Hepatocyte (in vitro differentiated cells): ENCODE data around the gene EPB41L1. TPM values are rescaled to one million over a fixed set of nuclear protein-coding genes. Genes with fewer than 3 reads are reported as not detected.

ENCODE experiments used
- DNase-seq: peaks from one replicate; pipeline ENCODE4 v3.0.0-alpha.2; 2016; ENCODE audit warnings: low spot score
- H2AFZ ChIP-seq: fragments of 200-600 bp; sonication (generic); 2 replicates; pipeline ENCODE4 v1.6.0; 2016; ENCODE audit warnings: antibody characterized with exemption, mild to moderate bottlenecking
- H3K27ac ChIP-seq: fragments of 200-600 bp; sonication (generic); 2 replicates; pipeline ENCODE4 v1.5.1; 2016; ENCODE audit warnings: mild to moderate bottlenecking
- H3K27me3 ChIP-seq: fragments of 200-600 bp; sonication (generic); 2 replicates; pipeline ENCODE4 v1.6.1; 2016
- H3K36me3 ChIP-seq: fragments of 200-600 bp; sonication (generic); replicated peaks from 2 replicates; pipeline ENCODE4 v1.5.1; 2016; ENCODE audit warnings: low read depth; ENCODE audit not compliant: insufficient read depth
- H3K4me1 ChIP-seq: fragments of 200-600 bp; sonication (generic); 2 replicates; pipeline ENCODE4 v1.5.1; 2016; ENCODE audit warnings: mild to moderate bottlenecking, moderate library complexity; ENCODE audit not compliant: insufficient read depth
- H3K4me2 ChIP-seq: fragments of 200-600 bp; sonication (generic); 2 replicates; pipeline ENCODE4 v1.6.0; 2016
- H3K4me3 ChIP-seq: fragments of 200-600 bp; sonication (generic); 2 replicates; pipeline ENCODE4 v1.5.1; 2016; ENCODE audit warnings: mild to moderate bottlenecking
- H3K79me2 ChIP-seq: fragments of 200-600 bp; sonication (generic); 2 replicates; pipeline ENCODE4 v1.6.0; 2017; ENCODE audit warnings: mild to moderate bottlenecking
- H3K9me2 ChIP-seq: fragments of 200-600 bp; sonication (generic); replicated peaks from 2 replicates; pipeline ENCODE4 v1.6.0; 2017; ENCODE audit warnings: mild to moderate bottlenecking; ENCODE audit not compliant: insufficient read depth
- H3K9me3 ChIP-seq: fragments of 200-600 bp; sonication (generic); 2 replicates; pipeline ENCODE4 v1.5.1; 2016; ENCODE audit warnings: low read depth, mild to moderate bottlenecking
- H4K20me1 ChIP-seq: fragments of 200-600 bp; sonication (generic); 2 replicates; pipeline ENCODE4 v1.6.0; 2016; ENCODE audit warnings: mild to moderate bottlenecking; ENCODE audit not compliant: insufficient read depth, poor library complexity, severe bottlenecking
- CTCF ChIP-seq: fragments of 200-600 bp; sonication (generic); IDR thresholded peaks from 2 replicates; pipeline ENCODE4 v1.5.1; 2016; ENCODE audit warnings: antibody characterized with exemption, mild to moderate bottlenecking; ENCODE audit not compliant: poor library complexity
- EZH2 ChIP-seq: fragments of 200-600 bp; sonication (generic); IDR thresholded peaks from 2 replicates; pipeline ENCODE4 v1.6.1; 2016; ENCODE audit warnings: antibody characterized with exemption, mild to moderate bottlenecking, borderline replicate concordance
- EZH2phosphoT487 ChIP-seq: fragments of 200-600 bp; sonication (generic); IDR thresholded peaks from one replicate; pipeline ENCODE4 v1.6.1; 2018; ENCODE audit warnings: antibody characterized with exemption, mild to moderate bottlenecking, low read depth, moderate library complexity; ENCODE audit not compliant: unreplicated experiment, severe bottlenecking
- WGBS: methylation state at CpG from one replicate; pipeline ENCODE4 v1.1.6; 2016; ENCODE audit warnings: low lambda C conversion rate; ENCODE audit errors: missing lambda C conversion rate; 5-methylcytosine and 5-hydroxymethylcytosine counted together
- polyA plus RNA-seq: library from polyadenylated mRNA; unstranded; fragments of >200 nt; fragmentation: Nextera tagmentation; extraction: Ambion mirVana; gene quantifications from 2 replicates; pipeline ENCODE4 v1.2.1, GENCODE V29; 2016
- total RNA-seq: library from RNA; depleted of rRNA; stranded (reverse); fragments of >200 nt; gene quantifications from 2 replicates; pipeline ENCODE4 v1.2.3, GENCODE V29; 2014

Gene EPB41L1
- total and polyA plus RNA-seq, 2 experiments from 2014 or later = 25.2 to 36.4 TPM

DNA sequence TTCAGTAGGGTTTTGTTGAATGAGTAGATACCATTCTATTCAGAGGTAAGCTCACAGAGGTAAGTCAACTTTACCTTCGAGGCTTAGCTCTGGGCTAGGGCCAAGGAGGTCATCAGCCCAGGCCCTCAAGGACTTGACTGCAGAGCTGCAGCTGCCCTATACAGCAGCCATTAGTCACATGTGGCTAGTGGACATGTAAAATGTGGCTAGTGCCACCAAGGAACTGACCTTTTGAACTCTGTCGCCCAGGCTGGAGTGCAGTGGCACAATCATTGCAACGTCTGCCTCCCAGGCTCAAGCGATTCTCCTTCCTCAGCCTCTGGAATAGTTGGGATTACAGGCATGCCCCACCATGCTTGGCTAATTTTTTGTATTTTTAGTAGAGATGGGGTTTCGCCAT is 47.9 kb upstream of the EPB41L1 start:
- no peaks in the 10 kb centered on the region for H3K9me3 ChIP-seq
- H3K9me2 ChIP-seq = no peaks in the 10 kb centered on the region
- H3K27ac ChIP-seq = no peak overlapping the region
- no peaks in the 10 kb centered on the region for H4K20me1 ChIP-seq
- DNase-seq = no peak
- no peak overlapping the region for H3K4me2 ChIP-seq
- no peaks in the 10 kb centered on the region for H3K36me3 ChIP-seq
- no peak overlapping the region for H3K4me3 ChIP-seq
- peaks cover 6% of the 10 kb centered on the region for H3K79me2 ChIP-seq
- 85% methylated on average over 5 of the region's 5 CpGs for WGBS
- H3K4me1 ChIP-seq = peaks cover 17% of the 10 kb centered on the region
- H3K27me3 ChIP-seq = no peaks in the 10 kb centered on the region
- H2AFZ ChIP-seq = no peak overlapping the region
- TF ChIP-seq EZH2 = no peak
- no peak for TF ChIP-seq EZH2phosphoT487
- TF ChIP-seq CTCF = no peak

DNA sequence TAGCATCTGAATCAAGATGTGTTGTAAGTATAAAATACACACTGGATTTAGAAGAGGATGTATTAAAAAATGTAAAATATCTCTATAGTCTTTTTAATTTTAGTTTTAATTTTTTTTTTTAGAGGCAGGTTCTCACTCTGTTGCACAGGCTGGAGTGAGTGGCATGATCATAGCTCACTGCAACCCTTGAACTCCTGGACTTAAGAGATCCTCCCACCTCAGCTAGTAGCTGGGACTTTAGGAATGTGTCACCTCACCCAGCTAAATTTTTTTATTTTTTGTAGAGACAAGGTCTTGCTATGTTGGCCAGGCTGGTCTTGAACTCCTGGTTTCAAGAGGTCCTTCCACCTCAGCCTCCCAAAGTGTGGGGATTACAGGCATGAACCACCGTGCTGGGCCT is 46.7 kb upstream of the EPB41L1 start:
- no peak overlapping the region for H2AFZ ChIP-seq
- 85% methylated on average over 1 of the region's 1 CpG for WGBS
- DNase-seq = no peak
- H3K4me1 ChIP-seq = peaks cover 17% of the 10 kb centered on the region
- TF ChIP-seq EZH2 (no peak), EZH2phosphoT487 (no peak), CTCF (no peak)
- H3K79me2 ChIP-seq = peaks cover 3% of the 10 kb centered on the region
- no peak overlapping the region for H3K27ac ChIP-seq
- no peak overlapping the region for H3K4me2 ChIP-seq
- no peaks in the 10 kb centered on the region for H3K36me3 ChIP-seq
- no peaks in the 10 kb centered on the region for H3K9me2 ChIP-seq
- H3K4me3 ChIP-seq = no peak overlapping the region
- no peaks in the 10 kb centered on the region for H4K20me1 ChIP-seq
- H3K9me3 ChIP-seq = no peaks in the 10 kb centered on the region
- no peaks in the 10 kb centered on the region for H3K27me3 ChIP-seq

GRCh38 chr20:36109251-36109947 is 45.1 kb upstream of the EPB41L1 start:
- DNase-seq = no peak
- WGBS = 92% methylated on average over 6 of the region's 6 CpGs
- Histone ChIP-seq H3K4me3 (no peak overlapping the region), H3K9me3 (no peaks in the 10 kb centered on the region), H3K36me3 (no peaks in the 10 kb centered on the region), H3K4me1 (peaks cover 13% of the 10 kb centered on the region), H2AFZ (no peak overlapping the region), H3K4me2 (no peak overlapping the region), H3K27me3 (no peaks in the 10 kb centered on the region), H3K9me2 (no peaks in the 10 kb centered on the region), H3K27ac (no peak overlapping the region), H4K20me1 (no peaks in the 10 kb centered on the region), H3K79me2 (no peaks in the 10 kb centered on the region)
- TF ChIP-seq EZH2 (no peak), EZH2phosphoT487 (no peak), CTCF (no peak)

GRCh38 chr20:36110994-36111393 is 43.5 kb upstream of the EPB41L1 start:
- H3K27ac ChIP-seq = peak overlapping the region; percentile 40
- no peaks in the 10 kb centered on the region for H3K9me3 ChIP-seq
- TF ChIP-seq EZH2phosphoT487 (no peak), EZH2 (no peak), CTCF (no peak)
- no peak for DNase-seq
- no peaks in the 10 kb centered on the region for H4K20me1 ChIP-seq
- no peaks in the 10 kb centered on the region for H3K9me2 ChIP-seq
- no peak overlapping the region for H2AFZ ChIP-seq
- H3K27me3 ChIP-seq = no peaks in the 10 kb centered on the region
- H3K4me3 ChIP-seq = no peak overlapping the region
- H3K4me2 ChIP-seq = no peak overlapping the region
- H3K79me2 ChIP-seq = no peaks in the 10 kb centered on the region
- H3K4me1 ChIP-seq = peaks cover 10% of the 10 kb centered on the region
- no peaks in the 10 kb centered on the region for H3K36me3 ChIP-seq
